SK-N-SH (cell line): ENCODE results near the gene BCAR3. TPM values are rescaled to one million over a fixed set of nuclear protein-coding genes. Genes with fewer than 3 reads are reported as not detected.

Experiments used
- CTCF ChIA-PET: fragments of 300-600, 350-600 bp; formaldehyde crosslinking; extraction: SDS; loops from one replicate; lab custom pipeline; 2021; lab: Yijun Ruan, JAX
- POLR2A ChIA-PET: fragments of 350-600 bp; sonication (Branson Sonifier 250); formaldehyde crosslinking; extraction: SDS; loops from one replicate; lab custom pipeline; 2020; ENCODE audit warnings: antibody characterized with exemption, inconsistent platforms; lab: Yijun Ruan, JAX
- DNase-seq: peaks from one replicate; pipeline ENCODE4 v3.0.0; 2012
- H2AFZ ChIP-seq: fragments of 200-600 bp; sonication (generic); 2 replicates; pipeline ENCODE4 v1.8.1; 2016; ENCODE audit warnings: antibody characterized with exemption, mild to moderate bottlenecking, low read depth
- H3F3A ChIP-seq: fragments of 200-600 bp; sonication (generic); replicated peaks from 2 replicates; pipeline ENCODE3; 2016; ENCODE audit warnings: antibody characterized with exemption, mild to moderate bottlenecking; ENCODE audit not compliant: insufficient read depth
- H3K27ac ChIP-seq, 2 experiments: fragments of 200-500 bp in 1 of 2; fragments of 200-600 bp in 1 of 2; sonication (Bioruptor generic) in 1 of 2; sonication (generic), shearing (Covaris generic) in 1 of 2; 2 replicates each; pipeline versions ENCODE4 v1.5.1 to v1.6.1; 2014 to 2016; ENCODE audit warnings: low read depth in 2 of 2, inconsistent platforms in 1 of 2, low read length in 1 of 2, mild to moderate bottlenecking in 1 of 2, mixed read lengths in 1 of 2
- H3K27me3 ChIP-seq: fragments of 200-600 bp; sonication (generic), shearing (Covaris generic); 2 replicates; pipeline ENCODE4 v1.6.1; 2016; ENCODE audit warnings: mixed run types; ENCODE audit not compliant: insufficient read depth
- H3K36me3 ChIP-seq, 2 experiments: fragments of 200-500 bp in 1 of 2; fragments of 200-600 bp in 1 of 2; sonication (Bioruptor generic) in 1 of 2; sonication (generic) in 1 of 2; replicated peaks in 1 of 2; 2 replicates each; pipeline versions ENCODE3 to v1.5.1; 2014 to 2016; ENCODE audit warnings: low read length in 1 of 2, mild to moderate bottlenecking in 1 of 2; ENCODE audit not compliant: insufficient read depth in 2 of 2, control insufficient read depth in 1 of 2
- H3K4me1 ChIP-seq, 2 experiments: fragments of 200-500 bp in 1 of 2; fragments of 200-600 bp in 1 of 2; sonication (Bioruptor generic) in 1 of 2; sonication (generic), shearing (Covaris generic) in 1 of 2; 2 replicates each; pipeline versions ENCODE4 v1.5.1 to v1.6.1; 2014 to 2016; ENCODE audit warnings: low read depth in 1 of 2, low read length in 1 of 2, mixed run types in 1 of 2; ENCODE audit not compliant: insufficient read depth in 2 of 2, control insufficient read depth in 1 of 2
- H3K4me2 ChIP-seq: fragments of 200-600 bp; sonication (generic), shearing (Covaris generic); 2 replicates; pipeline ENCODE4 v1.6.1; 2017; ENCODE audit warnings: mixed run types
- H3K4me3 ChIP-seq, 2 experiments: fragments of 200-500 bp in 1 of 2; fragments of 200-600 bp in 1 of 2; sonication (Bioruptor generic) in 1 of 2; sonication (generic), shearing (Covaris generic) in 1 of 2; 2 replicates each; pipeline versions ENCODE4 v1.5.1 to v1.8.1; 2014 to 2016; ENCODE audit warnings: low read depth in 2 of 2, inconsistent platforms in 1 of 2, low read length in 1 of 2, mild to moderate bottlenecking in 1 of 2, mixed read lengths in 1 of 2, moderate library complexity in 1 of 2
- H3K79me2 ChIP-seq: fragments of 200-600 bp; sonication (generic); 2 replicates; pipeline ENCODE4 v1.8.1; 2017; ENCODE audit warnings: mild to moderate bottlenecking; ENCODE audit not compliant: insufficient read depth
- H3K9ac ChIP-seq: fragments of 200-600 bp; sonication (generic); 2 replicates; pipeline ENCODE4 v1.6.1; 2017; ENCODE audit warnings: mixed run types
- H3K9me2 ChIP-seq: fragments of 200-600 bp; sonication (generic); 2 replicates; pipeline ENCODE4 v1.6.1; 2017; ENCODE audit warnings: mixed run types
- H3K9me3 ChIP-seq: fragments of 200-600 bp; sonication (generic); 2 replicates; pipeline ENCODE4 v1.6.1; 2017; ENCODE audit warnings: mixed run types, mild to moderate bottlenecking, moderate library complexity
- H4K20me1 ChIP-seq: fragments of 200-600 bp; sonication (generic); 2 replicates; pipeline ENCODE4 v1.6.1; 2017; ENCODE audit warnings: mild to moderate bottlenecking, mixed run types; ENCODE audit not compliant: insufficient read depth
- CHD2 ChIP-seq: fragments of 150-350 bp; IDR thresholded peaks from 2 replicates; pipeline ENCODE4 v1.6.1; 2018; ENCODE audit warnings: low read length; ENCODE audit not compliant: partially characterized antibody
- CTCF ChIP-seq: fragments of 200-600 bp; sonication (generic); IDR thresholded peaks from 2 replicates; pipeline ENCODE4 v1.6.1; 2017; ENCODE audit warnings: antibody characterized with exemption, mild to moderate bottlenecking, moderate library complexity
- ELF1 ChIP-seq: IDR thresholded peaks from 2 replicates; pipeline ENCODE4 v1.4.0; 2012
- FOXM1 ChIP-seq: IDR thresholded peaks from 2 replicates; pipeline ENCODE4 v1.4.0; 2012; ENCODE audit warnings: low read depth, mild to moderate bottlenecking
- GABPA ChIP-seq: IDR thresholded peaks from 2 replicates; pipeline ENCODE4 v1.4.0; 2012; ENCODE audit warnings: low read depth, mild to moderate bottlenecking
- GATA2 ChIP-seq: sonication (generic); formaldehyde crosslinking; IDR thresholded peaks from 2 replicates; pipeline ENCODE4 v1.5.0; 2020; ENCODE audit warnings: mild to moderate bottlenecking, missing genetic modification reagents
- IRF3 ChIP-seq: fragments of 150-350 bp; IDR thresholded peaks from 2 replicates; pipeline ENCODE4 v1.6.1; 2016; ENCODE audit warnings: mild to moderate bottlenecking, low read depth, low read length
- MEF2A ChIP-seq: IDR thresholded peaks from 2 replicates; pipeline ENCODE4 v1.4.0; 2012; ENCODE audit warnings: low read depth, borderline replicate concordance
- POLR2AphosphoS5 ChIP-seq: IDR thresholded peaks from 2 replicates; pipeline ENCODE4 v1.6.1; 2012; ENCODE audit warnings: low read depth, low read length
- RCOR1 ChIP-seq: fragments of 150-350 bp; IDR thresholded peaks from 2 replicates; pipeline ENCODE4 v1.6.1; 2017; ENCODE audit warnings: antibody characterized with exemption, low read length
- RXRA ChIP-seq: IDR thresholded peaks from 2 replicates; pipeline ENCODE4 v1.4.0; 2012; ENCODE audit warnings: low read depth, mild to moderate bottlenecking, borderline replicate concordance
- TAF1 ChIP-seq: IDR thresholded peaks from 2 replicates; pipeline ENCODE4 v1.6.1; 2012; ENCODE audit warnings: low read depth, mild to moderate bottlenecking, low read length, moderate library complexity, borderline replicate concordance
- USF1 ChIP-seq: IDR thresholded peaks from 2 replicates; pipeline ENCODE4 v1.4.0; 2012; ENCODE audit warnings: low read depth, borderline replicate concordance
- YY1 ChIP-seq: IDR thresholded peaks from 2 replicates; pipeline ENCODE4 v1.4.0; 2012; ENCODE audit warnings: low read depth, mild to moderate bottlenecking
- WGBS: methylation state at CpG from one replicate; pipeline ENCODE4 v1.1.6; 2017; ENCODE audit warnings: low lambda C conversion rate; 5-methylcytosine and 5-hydroxymethylcytosine counted together
- polyA plus RNA-seq, 3 experiments: library from polyadenylated mRNA; depleted of rRNA; stranded (reverse); fragments of >200 nt; gene quantifications; 2 replicates each; pipeline ENCODE4 v1.2.3, GENCODE V29; 2012
- TF ChIP-seq, protein P1 (sequence below): IDR thresholded peaks from 2 replicates; pipeline ENCODE4 v1.6.1; 2012; ENCODE audit warnings: mild to moderate bottlenecking, low read depth, low read length, moderate library complexity

BCAR3 gene
- polyA plus RNA-seq, 1 of the 3 experiments (the other 2 are of a cell fraction): 58.4 TPM

DNA sequence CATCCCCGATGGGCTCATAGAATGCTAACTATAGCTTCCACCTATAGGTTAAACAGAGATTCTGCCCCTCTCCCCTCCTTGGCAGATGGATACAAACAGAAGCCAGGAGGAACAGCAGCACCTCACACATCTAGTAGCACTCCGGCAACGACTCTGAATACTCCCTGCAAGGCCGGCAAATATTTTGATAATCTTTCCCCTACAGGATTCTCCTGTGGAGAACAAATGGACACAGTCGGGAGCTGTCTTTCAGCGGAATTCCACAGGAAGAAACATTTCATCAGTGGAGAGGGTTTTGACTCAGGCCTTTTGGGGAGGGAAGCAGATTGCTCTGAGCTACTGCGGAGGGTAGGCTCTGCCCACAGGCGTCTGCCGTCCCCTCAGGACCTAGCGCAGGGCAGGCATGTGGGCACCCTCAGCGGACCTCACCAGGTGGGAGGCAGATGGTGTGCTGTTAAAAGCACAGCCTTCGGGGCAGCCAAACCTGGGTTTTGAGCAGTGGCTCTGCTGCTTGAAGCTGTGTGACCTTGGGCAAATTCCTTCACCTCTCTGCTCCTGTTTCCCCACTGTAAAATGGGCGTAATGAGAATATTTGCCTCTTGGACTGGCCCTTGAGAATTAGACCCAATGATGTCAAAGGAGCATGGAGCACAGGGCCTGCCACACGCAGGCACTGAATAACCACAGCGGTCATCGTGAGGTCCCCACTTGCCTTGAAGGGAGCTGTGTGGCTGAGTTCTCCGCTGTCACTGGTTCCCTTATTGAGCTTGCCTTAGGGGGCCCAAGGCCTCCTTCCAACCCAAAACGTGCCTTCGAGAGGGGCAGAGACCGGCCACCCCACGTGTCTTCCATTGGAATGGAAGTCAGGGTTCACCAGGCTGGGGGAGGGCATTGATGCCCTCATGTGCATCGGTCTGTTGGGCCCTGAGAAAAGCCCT lies 19.2 kb upstream of the BCAR3 start:
- Histone ChIP-seq H3K4me3 (no peak overlapping the region), H3K9me3 (no peaks in the 10 kb centered on the region), H3K4me2 (peak overlapping the region; percentile 14; the same call in 1 of the 2 replicates), H2AFZ (no peak overlapping the region), H3K9ac (peak overlapping the region; percentile 72), H3K27ac (peak overlapping the region; percentile 95), H3K79me2 (peaks cover 2% of the 10 kb centered on the region; the same call in 1 of the 2 replicates), H3K36me3 (no peaks in the 10 kb centered on the region)
- TF ChIP-seq, protein P1, sequence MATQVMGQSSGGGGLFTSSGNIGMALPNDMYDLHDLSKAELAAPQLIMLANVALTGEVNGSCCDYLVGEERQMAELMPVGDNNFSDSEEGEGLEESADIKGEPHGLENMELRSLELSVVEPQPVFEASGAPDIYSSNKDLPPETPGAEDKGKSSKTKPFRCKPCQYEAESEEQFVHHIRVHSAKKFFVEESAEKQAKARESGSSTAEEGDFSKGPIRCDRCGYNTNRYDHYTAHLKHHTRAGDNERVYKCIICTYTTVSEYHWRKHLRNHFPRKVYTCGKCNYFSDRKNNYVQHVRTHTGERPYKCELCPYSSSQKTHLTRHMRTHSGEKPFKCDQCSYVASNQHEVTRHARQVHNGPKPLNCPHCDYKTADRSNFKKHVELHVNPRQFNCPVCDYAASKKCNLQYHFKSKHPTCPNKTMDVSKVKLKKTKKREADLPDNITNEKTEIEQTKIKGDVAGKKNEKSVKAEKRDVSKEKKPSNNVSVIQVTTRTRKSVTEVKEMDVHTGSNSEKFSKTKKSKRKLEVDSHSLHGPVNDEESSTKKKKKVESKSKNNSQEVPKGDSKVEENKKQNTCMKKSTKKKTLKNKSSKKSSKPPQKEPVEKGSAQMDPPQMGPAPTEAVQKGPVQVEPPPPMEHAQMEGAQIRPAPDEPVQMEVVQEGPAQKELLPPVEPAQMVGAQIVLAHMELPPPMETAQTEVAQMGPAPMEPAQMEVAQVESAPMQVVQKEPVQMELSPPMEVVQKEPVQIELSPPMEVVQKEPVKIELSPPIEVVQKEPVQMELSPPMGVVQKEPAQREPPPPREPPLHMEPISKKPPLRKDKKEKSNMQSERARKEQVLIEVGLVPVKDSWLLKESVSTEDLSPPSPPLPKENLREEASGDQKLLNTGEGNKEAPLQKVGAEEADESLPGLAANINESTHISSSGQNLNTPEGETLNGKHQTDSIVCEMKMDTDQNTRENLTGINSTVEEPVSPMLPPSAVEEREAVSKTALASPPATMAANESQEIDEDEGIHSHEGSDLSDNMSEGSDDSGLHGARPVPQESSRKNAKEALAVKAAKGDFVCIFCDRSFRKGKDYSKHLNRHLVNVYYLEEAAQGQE: no peak
- no peak for TF ChIP-seq IRF3
- no peak for TF ChIP-seq GATA2
- no peak for TF ChIP-seq CTCF
- TF ChIP-seq USF1: no peak
- TF ChIP-seq POLR2AphosphoS5: no peak
- no peak for TF ChIP-seq GABPA
- no peak for TF ChIP-seq TAF1
- TF ChIP-seq MEF2A: no peak
- TF ChIP-seq YY1: no peak
- no peak for TF ChIP-seq FOXM1
- no peak for TF ChIP-seq ELF1
- no peak for TF ChIP-seq RCOR1
- TF ChIP-seq RXRA: no peak
- no peak for TF ChIP-seq CHD2
- TF ChIP-seq, all 33 proteins: peak for 0
- POLR2A ChIA-PET: no interaction called here
- Histone ChIP-seq H3F3A (peaks cover 15% of the 10 kb centered on the region), H3K9me2 (no peaks in the 10 kb centered on the region), H3K4me1 (peaks cover 17 to 36% of the 10 kb centered on the region in 2 experiments), H3K27me3 (no peaks in the 10 kb centered on the region), H4K20me1 (no peaks in the 10 kb centered on the region)
- DNase-seq: no peak
- 92% methylated on average over 14 of the region's 22 CpGs for WGBS
- CTCF ChIA-PET: interaction anchor here (1.0 to 2.6 kb wide), 6 partner anchors 9 to 113 kb away, joined by 3 to 19 read pairs (median 6); partner anchors contain the start of gene BCAR3
